GM19468 (cell line): Measurements from ENCODE around the gene TJAP1.

Experiments used
- ATAC-seq: cut with Tn5 transposase; IDR thresholded peaks from one replicate; pipeline ENCODE4 v1.9.1; 2021; ENCODE audit warnings: mild to moderate bottlenecking, moderate library complexity, moderate number of reproducible peaks; ENCODE audit not compliant: unreplicated experiment; ENCODE audit errors: extremely low read depth

TJAP1 gene, protein sequence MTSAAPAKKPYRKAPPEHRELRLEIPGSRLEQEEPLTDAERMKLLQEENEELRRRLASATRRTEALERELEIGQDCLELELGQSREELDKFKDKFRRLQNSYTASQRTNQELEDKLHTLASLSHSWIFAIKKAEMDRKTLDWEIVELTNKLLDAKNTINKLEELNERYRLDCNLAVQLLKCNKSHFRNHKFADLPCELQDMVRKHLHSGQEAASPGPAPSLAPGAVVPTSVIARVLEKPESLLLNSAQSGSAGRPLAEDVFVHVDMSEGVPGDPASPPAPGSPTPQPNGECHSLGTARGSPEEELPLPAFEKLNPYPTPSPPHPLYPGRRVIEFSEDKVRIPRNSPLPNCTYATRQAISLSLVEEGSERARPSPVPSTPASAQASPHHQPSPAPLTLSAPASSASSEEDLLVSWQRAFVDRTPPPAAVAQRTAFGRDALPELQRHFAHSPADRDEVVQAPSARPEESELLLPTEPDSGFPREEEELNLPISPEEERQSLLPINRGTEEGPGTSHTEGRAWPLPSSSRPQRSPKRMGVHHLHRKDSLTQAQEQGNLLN

DNA sequence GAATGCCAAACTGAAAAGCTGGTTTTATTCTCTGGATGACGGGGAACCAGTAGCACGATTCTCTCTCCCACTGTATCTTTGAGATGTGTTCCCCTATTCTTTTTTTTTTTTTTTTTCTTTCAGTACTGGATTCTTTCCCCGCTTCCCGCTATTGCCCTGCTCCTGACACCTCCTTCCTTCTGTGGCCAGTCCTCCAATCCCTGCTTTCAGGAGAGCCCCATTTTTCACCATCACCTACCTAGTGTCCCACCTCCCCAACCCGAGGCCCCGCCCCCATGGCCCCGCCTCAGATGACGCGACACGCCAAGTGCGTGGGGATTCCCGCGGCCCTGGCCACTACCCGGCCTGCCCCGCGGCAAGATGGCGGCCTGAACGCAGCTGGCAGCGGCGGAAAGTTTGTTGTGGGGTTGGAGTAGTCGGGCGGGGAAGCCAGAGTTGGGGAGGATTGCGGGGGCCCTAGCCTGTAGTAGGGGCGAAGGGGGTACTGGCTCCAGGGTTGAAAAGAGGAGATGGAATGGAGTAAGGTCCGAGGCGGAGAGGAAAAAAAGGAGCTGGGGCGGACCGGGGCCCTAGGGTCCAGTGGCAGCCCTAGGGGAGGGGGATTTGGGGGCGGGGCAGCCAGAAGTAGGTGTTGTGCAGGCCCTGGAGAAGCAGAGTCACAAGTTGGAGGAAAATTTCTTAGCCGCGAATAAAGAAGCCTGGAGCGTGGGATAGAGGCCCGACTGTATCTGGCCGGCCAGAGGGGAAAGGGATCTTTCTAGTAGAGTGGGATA lies at the start of gene TJAP1:
TSS of gene TJAP1 (plus strand) at position 336 of the 773 bp plus-strand sequence. CDS start 21,432 bp downstream, outside the sequence.
- ATAC-seq = no peak

DNA sequence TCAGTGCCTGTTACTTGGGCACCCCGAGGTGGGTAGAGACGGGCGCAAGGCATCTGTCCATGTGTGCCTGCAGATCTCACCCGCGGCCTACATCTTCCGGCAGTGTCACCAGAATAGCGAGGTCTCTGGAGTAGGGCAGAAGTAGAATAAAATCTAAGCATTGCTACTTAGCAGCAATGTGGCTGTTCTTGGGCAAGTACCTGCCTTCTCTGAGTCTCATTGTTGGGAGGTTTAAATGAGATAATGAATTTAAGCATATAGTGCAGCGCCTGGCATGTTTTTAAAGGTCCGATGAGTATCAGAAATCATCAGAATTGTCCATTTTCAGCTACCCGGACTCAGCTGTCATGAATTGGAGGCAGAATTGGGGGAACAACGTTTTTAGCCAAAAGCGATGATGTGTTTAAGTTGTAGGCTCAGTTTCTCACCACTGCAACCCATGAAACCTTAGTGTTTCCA lies 49.2 kb upstream of the TJAP1 start:
- peak; percentile 8 for ATAC-seq

DNA sequence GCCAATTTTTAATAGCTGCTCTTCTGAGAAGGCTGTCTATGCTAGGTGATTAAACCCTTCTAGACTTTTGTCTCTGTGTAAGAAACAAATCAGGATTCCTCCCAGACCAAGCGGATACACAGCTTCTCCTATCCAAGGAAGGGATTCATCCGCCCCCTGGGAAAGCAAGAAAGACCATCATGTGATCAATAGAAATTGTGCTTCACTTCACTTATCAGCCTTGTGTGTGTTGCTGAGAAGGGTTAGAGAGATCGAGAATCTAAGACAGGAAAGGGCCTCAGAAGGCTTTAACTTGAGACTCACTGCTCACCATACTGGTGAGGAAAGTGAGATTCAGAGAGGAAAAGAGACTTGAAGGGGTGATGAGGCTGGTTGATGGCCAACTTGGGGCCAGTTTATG lies 48.5 kb upstream of the TJAP1 start:
- ATAC-seq = no peak

DNA sequence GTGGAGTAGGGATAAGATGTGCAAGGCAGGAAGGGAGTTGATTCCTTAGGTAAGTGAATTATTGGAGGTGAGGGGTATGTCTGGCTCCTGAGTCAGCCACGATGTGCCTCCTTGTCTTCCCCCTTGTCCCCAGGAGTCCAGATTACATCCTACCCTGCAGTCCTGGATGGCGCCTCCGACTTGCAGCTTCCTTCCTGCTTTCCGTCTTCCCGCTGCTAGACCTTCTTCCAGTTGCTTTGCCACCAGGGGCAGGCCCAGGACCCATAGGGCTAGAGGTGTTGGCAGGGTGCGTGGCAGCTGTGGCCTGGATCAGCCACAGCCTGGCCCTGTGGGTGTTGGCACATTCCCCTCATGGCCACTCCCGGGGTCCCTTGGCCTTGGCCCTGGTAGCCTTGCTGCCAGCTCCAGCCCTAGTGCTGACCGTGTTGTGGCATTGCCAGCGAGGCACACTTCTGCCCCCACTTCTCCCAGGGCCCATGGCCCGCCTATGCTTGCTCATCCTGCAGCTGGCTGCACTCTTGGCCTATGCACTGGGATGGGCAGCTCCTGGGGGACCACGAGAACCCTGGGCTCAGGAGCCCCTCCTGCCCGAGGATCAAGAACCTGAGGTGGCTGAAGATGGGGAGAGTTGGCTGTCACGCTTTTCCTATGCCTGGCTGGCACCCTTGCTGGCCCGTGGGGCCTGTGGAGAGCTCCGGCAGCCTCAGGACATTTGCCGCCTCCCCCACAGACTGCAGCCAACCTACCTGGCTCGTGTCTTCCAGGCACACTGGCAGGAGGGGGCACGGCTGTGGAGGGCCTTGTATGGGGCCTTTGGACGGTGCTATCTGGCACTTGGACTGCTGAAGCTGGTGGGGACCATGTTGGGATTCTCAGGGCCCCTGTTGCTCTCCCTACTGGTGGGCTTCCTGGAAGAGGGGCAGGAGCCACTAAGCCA lies 45.1 kb upstream of the TJAP1 start:
- no peak for ATAC-seq

DNA sequence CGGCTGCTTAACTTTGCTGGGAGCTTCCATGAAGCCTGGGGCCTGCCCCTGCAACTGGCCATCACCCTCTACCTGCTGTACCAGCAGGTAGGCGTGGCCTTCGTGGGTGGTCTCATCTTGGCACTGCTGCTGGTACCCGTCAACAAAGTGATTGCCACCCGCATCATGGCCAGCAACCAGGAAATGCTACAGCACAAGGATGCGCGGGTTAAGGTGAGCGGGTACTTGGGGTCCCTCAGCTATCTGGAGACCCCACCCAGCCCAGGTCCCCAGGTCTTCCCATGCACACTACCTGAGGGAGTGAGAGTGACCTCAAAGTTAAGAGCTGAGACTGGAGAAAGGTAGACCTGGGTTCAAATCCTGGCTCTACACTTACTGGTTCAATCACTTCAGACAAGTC lies 44.2 kb upstream of the TJAP1 start:
- ATAC-seq = no peak

DNA sequence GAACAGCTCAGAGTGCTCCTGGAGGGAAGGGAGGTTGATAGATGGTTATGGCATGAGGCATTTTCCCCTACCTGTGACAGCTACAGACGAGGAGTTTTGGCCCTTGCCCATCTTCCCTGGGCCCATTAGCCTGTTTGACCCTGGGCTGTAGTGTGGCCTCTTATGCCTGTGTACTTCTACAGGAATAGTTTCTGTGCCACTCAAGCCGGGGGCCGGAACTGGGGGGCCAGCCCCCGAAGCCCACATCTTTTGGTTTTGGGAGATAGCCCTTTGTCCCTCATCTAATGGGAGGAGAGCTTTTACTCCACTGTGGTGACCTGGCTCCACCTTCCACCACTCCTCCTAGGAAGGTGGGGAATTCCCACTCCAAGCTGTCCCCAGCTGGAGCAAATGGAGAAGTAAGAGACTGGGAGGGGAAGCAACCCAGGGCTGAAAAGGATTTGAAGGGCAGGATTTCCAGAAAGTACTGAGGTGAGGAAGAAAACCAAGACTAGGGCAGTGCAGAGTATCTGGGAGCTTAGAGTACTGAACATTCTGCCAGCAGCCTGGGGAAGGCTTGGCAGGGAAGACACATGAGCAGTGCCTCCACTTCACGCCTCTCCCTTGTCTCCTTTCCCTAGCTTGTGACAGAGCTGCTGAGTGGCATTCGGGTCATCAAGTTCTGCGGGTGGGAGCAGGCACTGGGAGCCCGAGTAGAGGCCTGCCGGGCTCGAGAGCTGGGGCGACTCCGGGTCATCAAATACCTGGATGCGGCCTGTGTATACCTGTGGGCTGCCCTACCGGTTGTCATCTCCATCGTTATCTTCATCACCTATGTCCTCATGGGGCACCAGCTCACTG lies 43.1 kb upstream of the TJAP1 start:
- no peak for ATAC-seq

DNA sequence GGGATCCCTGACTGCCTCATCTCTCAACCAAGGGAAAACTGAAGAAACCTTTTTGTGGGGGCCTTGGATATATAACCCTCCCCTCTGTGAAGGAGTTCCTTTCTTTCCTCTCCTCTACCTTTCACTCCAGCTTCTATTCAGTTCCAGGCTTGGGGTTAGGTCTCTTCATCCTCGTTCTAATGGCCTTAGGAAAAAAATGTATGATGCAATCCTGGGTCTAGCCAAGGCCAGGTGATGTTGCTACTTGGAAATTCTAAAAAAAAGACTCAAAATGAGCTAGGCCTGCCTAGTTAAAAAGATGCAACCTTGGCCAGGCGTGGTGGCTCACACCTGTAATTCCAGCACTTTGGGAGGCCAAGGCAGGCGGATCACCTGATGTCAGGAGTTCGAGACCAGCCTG lies 42.4 kb upstream of the TJAP1 start:
- ATAC-seq = no peak

DNA sequence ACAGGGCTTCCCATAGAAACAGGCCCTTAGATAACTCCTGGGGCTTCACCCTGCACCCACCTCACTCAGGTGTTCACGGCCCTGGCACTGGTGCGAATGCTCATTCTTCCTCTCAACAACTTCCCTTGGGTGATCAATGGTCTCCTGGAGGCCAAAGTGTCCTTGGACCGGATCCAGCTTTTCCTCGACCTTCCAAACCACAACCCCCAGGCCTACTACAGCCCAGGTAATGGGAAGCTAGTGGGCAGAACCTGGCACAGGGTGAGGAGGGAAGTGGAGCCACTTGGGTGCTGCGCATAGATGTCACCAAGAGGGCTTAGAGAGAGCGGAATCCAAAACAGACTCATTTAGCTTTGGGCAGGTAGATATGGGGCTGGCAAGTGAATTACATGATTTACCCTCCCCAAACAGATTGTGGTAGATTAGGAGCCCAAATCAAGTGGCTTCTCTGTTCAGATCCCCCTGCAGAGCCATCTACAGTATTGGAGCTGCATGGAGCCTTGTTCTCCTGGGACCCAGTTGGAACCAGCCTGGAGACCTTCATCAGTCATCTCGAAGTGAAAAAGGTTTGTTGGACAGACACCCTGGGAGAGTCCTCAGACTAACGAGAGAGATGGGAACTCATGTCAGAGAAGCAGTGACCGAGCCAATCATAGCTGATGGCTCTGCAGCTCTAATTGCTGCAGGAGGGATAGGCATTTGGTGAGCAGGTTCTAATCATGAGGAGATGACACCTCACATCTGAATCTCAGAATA lies 41.5 kb upstream of the TJAP1 start:
- ATAC-seq = no peak

DNA sequence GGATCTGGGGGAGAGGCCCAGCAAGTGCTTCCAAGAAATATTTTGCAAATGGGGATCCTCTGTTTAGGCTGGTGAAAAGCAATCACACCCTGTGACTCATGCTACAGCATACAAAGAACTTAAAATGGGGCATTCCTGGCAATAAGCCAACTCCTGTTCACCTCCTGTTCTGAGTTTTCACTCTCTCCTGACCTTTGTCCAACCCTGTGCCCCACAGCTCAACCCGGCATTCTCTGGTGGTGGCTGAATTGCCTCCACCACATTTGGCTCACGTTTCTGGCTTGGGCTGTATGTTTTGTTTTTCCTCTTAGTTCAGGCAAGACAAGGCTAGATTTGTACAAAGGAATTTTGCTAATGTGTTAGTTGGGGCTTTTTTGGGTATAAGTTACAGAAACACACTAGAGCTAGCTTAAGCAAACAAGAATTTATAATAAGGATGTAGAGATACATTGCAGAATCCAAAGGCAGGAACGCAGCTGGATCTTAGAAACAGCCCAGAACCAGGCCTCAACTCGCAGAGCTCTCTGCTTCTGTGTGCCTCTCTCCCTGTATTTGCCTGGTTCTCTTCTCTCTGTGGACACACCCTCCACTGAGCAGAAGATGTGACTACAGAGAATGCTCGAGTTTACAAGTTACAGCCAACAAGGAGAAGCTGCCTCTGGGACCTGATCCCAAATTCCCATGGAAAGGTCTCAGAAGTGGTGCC lies 40.6 kb upstream of the TJAP1 start:
- ATAC-seq = no peak

DNA sequence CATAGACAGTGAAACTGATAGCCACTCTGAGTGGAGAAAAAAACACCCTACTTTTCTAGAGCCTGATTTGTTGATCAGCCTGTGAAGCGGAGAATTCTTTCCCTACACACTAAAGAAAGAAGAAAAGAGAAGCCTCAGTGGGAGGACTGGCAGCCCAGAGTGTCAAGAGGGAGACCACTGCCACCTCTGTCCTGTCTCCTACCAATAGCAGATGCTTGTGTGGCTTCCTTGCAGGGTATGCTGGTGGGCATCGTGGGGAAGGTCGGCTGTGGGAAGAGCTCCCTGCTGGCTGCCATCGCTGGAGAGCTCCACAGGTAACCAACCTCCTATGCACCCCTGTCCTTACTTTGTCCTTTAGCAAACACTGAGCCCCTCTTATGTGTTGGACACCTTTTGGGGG lies 39.7 kb upstream of the TJAP1 start:
- no peak for ATAC-seq

DNA sequence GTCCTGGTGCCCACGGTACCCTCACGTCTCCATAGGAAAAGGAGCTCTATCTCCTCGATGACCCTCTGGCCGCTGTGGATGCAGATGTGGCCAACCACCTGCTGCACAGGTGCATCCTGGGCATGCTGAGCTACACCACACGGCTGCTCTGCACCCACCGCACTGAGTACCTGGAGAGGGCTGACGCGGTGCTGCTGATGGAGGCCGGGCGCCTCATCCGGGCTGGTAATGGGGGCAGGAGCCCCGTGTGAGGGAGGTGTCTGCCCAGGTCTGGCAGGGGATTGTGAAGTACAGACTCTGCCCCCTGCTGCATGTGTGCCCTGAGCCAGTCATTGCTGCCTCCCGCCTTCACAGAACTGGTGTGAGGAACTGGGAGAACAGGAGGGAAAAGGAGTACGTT lies 34.4 kb upstream of the TJAP1 start:
- no peak for ATAC-seq

DNA sequence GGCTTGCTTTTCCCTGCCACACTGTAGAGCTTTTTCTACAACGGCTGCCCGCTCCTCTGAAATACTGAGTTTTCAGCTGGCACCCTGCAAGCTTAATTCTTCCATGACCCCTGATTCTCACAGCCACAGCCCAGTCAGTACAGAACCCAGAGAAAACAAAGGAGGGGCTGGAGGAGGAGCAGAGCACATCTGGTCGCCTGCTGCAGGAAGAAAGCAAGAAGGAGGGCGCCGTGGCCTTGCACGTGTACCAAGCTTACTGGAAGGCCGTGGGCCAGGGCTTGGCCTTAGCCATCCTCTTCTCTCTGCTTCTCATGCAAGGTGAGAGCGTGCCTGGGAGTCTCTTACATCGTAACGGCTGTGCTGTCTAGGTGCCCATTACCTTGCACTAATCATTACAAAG lies 33.3 kb upstream of the TJAP1 start:
- no peak for ATAC-seq

DNA sequence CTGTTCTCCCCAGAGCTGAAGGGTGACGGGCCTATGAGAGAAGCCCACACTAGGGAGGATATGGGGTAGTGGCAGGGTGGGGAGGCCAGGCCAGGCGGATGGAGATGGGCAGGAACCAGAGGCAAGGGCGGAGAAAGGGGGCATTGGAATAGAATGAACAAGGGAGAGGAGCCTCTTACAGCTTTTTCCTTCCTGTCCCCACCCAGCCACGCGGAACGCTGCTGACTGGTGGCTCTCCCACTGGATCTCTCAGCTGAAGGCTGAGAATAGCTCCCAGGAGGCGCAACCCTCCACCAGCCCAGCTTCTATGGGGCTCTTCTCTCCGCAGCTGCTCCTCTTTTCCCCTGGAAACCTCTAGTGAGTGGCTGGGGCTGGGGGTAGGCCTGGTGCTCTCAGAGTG lies 32.8 kb upstream of the TJAP1 start:
- ATAC-seq = no peak

DNA sequence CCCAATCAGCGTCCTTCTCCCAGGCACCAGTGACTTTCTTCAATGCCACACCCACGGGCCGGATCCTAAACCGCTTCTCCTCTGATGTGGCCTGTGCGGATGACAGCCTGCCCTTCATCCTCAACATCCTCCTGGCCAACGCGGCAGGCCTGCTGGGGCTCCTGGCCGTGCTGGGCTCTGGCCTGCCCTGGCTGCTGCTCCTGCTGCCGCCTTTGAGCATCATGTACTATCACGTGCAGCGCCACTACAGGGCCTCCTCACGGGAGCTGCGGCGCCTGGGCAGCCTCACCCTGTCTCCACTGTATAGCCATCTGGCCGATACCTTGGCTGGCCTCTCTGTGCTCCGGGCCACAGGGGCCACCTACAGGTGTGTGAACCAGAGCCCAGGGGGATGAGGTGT lies 31.8 kb upstream of the TJAP1 start:
- ATAC-seq = no peak

DNA sequence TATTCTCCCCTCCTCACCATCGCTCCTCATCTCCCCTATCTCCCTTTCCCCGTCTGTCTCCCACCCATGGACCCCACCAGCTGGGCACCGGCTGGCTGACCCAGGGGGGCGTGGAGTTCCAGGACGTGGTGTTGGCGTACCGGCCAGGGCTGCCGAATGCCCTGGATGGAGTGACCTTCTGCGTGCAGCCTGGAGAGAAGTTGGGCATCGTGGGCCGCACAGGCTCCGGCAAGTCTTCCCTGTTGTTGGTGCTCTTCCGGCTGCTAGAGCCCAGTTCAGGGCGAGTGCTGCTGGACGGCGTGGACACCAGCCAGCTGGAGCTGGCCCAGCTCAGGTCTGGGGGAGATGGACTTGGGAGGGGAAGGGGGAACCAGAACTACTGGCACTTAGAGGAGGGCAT lies 29.8 kb upstream of the TJAP1 start:
- no peak for ATAC-seq

DNA sequence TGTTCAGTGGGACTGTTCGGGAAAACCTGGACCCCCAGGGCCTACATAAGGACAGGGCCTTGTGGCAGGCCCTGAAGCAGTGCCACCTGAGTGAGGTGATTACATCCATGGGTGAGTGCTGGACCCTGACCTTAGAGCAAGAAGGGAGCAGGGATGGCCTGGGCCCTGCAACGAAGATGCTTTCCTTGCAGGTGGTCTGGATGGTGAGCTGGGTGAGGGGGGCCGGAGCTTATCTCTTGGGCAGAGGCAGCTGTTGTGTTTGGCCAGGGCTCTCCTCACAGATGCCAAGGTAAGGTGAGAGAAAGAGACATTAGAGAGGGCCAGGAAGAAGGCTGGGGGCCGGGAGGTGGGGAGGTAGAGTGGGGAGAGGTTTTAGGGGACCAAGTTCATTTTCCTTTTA lies 28.5 kb upstream of the TJAP1 start:
- no peak for ATAC-seq

DNA sequence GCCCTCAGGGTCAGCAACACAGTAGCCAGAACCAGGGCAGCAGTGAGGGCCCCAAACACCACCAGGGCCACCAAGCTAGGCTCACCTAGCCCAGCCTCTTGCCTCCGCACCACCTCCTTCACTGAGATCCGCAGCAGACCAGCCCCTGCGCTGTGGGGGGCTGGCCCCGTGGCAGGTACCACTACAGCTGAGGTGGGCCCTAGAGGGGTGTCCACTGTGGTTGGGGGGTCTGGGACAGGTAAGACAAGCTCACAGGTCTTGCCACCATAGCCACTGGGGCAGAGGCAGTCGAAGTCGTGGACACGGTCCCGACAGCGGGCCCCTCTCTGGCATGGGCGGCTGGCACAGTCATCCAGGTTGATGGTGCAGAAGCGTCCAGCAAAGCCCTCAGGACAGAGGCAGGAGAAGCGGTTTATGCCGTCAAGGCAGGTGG lies 26.7 kb upstream of the TJAP1 start:
- no peak for ATAC-seq

DNA sequence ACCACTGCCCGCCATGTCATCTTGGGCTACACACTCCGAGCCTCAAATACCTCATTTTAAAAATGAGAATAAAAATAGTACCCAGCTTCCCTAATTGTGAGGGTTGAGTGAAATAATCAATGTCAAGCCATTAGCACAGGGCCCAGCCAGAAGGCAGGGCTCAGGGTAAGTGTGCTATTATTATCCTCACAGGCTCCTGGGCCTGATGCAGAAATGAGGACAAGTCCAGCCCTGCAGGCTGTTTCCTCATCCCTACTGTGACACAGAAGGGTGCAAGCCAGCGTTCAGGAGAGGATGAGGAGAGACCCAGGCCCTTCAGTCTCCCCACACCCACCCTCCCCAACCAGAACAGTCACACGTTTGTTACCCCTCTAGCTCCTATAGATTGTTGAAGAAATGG lies 26.0 kb upstream of the TJAP1 start:
- ATAC-seq = no peak
